Erythroblast (primary cell): ENCODE data around the gene SRR.

ENCODE experiments used
- GATA1 ChIP-seq: IDR thresholded peaks from 2 replicates; pipeline ENCODE4 v1.6.1; 2011; ENCODE audit warnings: low read depth, mild to moderate bottlenecking, control low read depth, low read length, moderate library complexity
- POLR2A ChIP-seq: IDR thresholded peaks from 2 replicates; pipeline ENCODE4 v1.6.1; 2011; ENCODE audit warnings: mild to moderate bottlenecking, low read length

- TF ChIP-seq POLR2A (no peak), GATA1 (no peak)
These were observed 4.6 kb upstream of the SRR start for GRCh38 chr17:2299136-2299535.
